ENCODE data around the gene ZNF669.

Gene ZNF669

DNA sequence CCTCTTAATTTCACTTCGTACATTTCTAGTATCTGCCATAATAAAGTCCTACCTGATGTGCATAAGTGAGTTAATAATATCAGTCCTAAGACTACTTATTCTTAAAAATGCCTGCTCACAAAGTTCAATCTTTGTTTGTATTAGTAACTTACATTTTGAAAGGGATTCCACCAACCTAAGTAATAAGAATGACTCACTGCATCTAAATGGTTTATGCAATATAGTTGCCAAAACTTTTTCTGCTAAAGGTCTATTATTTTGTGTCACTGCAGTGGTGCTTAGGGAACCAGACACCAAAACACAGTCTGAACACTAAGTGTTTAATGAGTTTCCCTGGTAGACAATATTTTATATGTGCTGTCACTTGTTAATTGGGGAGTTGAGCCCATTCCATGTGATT, 1.8 kb downstream of the ZNF669 start:
- Histone ChIP-seq H3K36me3 (ENCODE audit: insufficient read depth, low read length) (peaks cover 49% of the 10 kb centered on the region), H3K9ac (ENCODE audit: insufficient read length) (no peak overlapping the region), H3K9me3 (ENCODE audit: low read depth, low read length) (peaks cover 27% of the 10 kb centered on the region), H3K4me3 (0 out of 2 replicates have a peak overlapping the region, but pooled peaks have one; percentile 17), H3K27ac (no peak overlapping the region)
- TF ChIP-seq FOXP2 (optimal IDR thresholded peaks at IDR 0.05; ENCODE audit: control extremely low read depth, extremely low read length, insufficient read depth) (no peak), POLR2AphosphoS5 (IDR thresholded peaks at IDR 0.05; ENCODE audit: borderline replicate concordance, low read depth, low read length) (no peak), EZH2 (IDR thresholded peaks at IDR 0.05) (no peak)
- no peak for DNase-seq (ENCODE audit: low read depth, low spot score)

DNA sequence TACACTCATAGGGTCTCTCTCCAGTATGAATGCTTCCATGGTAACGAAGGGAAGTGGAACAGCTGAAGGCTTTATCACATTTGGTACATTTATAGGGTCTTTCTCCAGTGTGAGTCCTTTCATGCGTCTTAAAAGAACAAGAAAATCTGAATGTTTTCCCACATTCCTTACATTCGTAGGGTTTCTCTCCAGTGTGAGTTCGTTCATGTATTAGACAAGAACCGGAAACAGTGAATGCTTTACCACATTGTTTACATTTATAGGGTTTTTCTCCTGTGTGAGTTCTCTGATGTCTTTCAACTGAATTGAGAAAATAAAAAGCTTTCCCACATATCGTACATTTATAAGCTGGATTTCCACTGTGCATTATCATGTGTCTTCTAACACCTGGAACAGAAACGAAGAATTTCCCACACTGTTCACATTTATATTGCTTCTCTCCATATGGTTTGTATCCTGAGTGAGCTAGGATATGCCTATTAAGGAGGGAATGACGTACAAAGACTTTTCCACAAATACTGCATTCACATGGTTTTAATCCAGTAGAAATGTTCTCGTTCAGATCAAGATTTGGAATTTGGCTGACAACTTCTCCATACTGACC, 3.4 kb downstream of the ZNF669 start:
- TF ChIP-seq FOXP2 (optimal IDR thresholded peaks at IDR 0.05; ENCODE audit: control extremely low read depth, extremely low read length, insufficient read depth): no peak
- H3K4me3 ChIP-seq: no peak overlapping the region
- no peak overlapping the region for H3K27ac ChIP-seq
- H3K36me3 ChIP-seq (ENCODE audit: insufficient read depth, low read length): peaks cover 52% of the 10 kb centered on the region
- no peak for DNase-seq (ENCODE audit: low read depth, low spot score)
- peaks cover 27% of the 10 kb centered on the region for H3K9me3 ChIP-seq (ENCODE audit: low read depth, low read length)
- H3K9ac ChIP-seq (ENCODE audit: insufficient read length): no peak overlapping the region

DNA sequence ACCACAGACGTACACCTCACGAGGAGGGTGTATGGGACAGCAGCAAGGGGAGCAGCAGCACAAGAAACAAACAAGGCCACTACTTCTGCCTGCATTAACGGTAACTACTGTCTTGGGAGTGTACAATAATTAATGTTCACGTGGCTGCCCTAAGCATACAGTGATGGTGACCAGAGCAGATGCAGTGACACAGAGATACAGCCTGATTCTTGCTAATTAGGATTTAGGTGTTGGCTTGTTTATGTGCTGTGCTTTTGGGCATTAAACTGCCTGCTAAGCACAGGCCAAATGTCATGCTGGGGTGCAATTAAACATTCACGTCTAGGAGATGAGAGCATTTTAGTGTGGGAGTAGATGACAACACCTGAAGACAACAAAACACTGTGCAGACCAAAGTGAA, 7.2 kb downstream of the ZNF669 start:
- no peak overlapping the region for H3K27ac ChIP-seq
- peaks cover 41% of the 10 kb centered on the region for H3K36me3 ChIP-seq (ENCODE audit: insufficient read depth, low read length)
- no peak for DNase-seq (ENCODE audit: low read depth, low spot score)
- no peak overlapping the region for H3K4me3 ChIP-seq
- TF ChIP-seq POLR2AphosphoS5 (IDR thresholded peaks at IDR 0.05; ENCODE audit: borderline replicate concordance, low read depth, low read length) (no peak), EZH2 (IDR thresholded peaks at IDR 0.05) (no peak), FOXP2 (optimal IDR thresholded peaks at IDR 0.05; ENCODE audit: control extremely low read depth, extremely low read length, insufficient read depth) (no peak)
- no peak overlapping the region for H3K9ac ChIP-seq (ENCODE audit: insufficient read length)
- H3K9me3 ChIP-seq (ENCODE audit: low read depth, low read length): peaks cover 22% of the 10 kb centered on the region

DNA sequence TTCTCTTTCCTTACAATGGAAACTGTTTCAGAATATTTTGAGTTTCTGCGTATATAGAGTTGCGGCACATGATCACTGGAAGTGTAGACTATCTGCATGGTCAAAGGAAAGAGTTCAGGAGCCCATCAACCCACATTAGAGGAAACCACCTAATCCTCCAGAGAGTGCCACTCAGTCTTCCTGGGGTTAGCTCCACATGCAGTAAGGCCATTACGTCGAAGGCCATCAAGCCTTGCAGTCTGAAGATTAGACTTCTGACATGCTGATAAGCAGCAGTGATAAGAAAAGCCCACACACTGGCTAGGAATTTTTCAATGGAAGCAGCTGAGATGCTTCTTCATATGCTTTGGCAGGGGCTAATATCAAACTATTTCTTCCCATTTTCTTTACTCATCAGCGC, 7.6 kb downstream of the ZNF669 start:
- H3K27ac ChIP-seq: no peak overlapping the region
- H3K36me3 ChIP-seq (ENCODE audit: insufficient read depth, low read length): peaks cover 37% of the 10 kb centered on the region
- DNase-seq (ENCODE audit: low read depth, low spot score): no peak
- no peak overlapping the region for H3K4me3 ChIP-seq
- H3K9me3 ChIP-seq (ENCODE audit: low read depth, low read length): peaks cover 18% of the 10 kb centered on the region
- no peak overlapping the region for H3K9ac ChIP-seq (ENCODE audit: insufficient read length)
- TF ChIP-seq FOXP2 (optimal IDR thresholded peaks at IDR 0.05; ENCODE audit: control extremely low read depth, extremely low read length, insufficient read depth) (no peak), EZH2 (IDR thresholded peaks at IDR 0.05) (no peak), POLR2AphosphoS5 (IDR thresholded peaks at IDR 0.05; ENCODE audit: borderline replicate concordance, low read depth, low read length) (no peak)

DNA sequence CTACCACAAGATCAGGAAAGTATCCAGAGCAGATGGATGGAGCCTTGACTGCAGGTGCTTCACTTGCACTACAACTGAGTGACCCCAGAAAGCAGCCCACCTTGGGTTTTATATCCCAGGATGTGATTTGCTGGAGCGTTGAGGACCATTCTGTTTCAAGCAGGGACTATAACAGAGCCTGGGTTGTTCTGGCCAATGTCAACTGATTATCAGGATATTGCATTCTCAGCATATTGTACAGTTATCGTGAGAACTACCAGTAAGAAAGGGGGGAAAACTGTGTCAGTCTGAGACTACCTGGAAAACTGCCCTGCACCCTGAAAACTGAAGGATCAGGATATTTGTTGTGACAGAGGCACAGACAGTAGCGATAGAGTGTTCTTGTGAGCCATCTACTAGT, 8.0 kb downstream of the ZNF669 start:
- no peak overlapping the region for H3K4me3 ChIP-seq
- peaks cover 32% of the 10 kb centered on the region for H3K36me3 ChIP-seq (ENCODE audit: insufficient read depth, low read length)
- TF ChIP-seq POLR2AphosphoS5 (IDR thresholded peaks at IDR 0.05; ENCODE audit: borderline replicate concordance, low read depth, low read length): no peak
- no peak for TF ChIP-seq EZH2 (IDR thresholded peaks at IDR 0.05)
- H3K9me3 ChIP-seq (ENCODE audit: low read depth, low read length): peaks cover 13% of the 10 kb centered on the region
- DNase-seq (ENCODE audit: low read depth, low spot score): no peak
- no peak overlapping the region for H3K27ac ChIP-seq
- no peak overlapping the region for H3K9ac ChIP-seq (ENCODE audit: insufficient read length)

DNA sequence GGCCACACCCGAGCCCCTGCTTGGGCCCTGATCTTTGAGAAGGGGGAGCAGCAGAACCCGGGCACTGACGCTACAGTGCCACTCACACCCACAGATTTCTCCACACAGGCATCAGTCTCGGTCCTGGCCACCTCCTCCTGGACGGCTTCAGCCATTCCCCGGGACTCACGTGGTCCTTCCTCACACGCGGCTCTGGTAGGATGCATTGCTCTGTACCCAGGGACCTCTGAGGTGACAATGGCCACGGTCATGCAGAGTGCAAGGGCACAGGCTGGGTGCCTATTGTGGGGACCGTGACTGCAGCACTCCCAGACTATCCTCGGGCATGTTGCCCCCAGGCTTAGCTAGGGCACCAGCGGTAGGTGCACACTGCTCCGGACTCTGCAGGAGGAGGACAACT, 13.7 kb downstream of the ZNF669 start:
- Histone ChIP-seq H3K9me3 (ENCODE audit: low read depth, low read length) (no peaks in the 10 kb centered on the region), H3K9ac (ENCODE audit: insufficient read length) (no peak overlapping the region), H3K4me3 (no peak overlapping the region), H3K36me3 (ENCODE audit: insufficient read depth, low read length) (no peaks in the 10 kb centered on the region), H3K27ac (no peak overlapping the region)
- DNase-seq (ENCODE audit: low read depth, low spot score): no peak
- TF ChIP-seq FOXP2 (optimal IDR thresholded peaks at IDR 0.05; ENCODE audit: control extremely low read depth, extremely low read length, insufficient read depth): no peak
- TF ChIP-seq EZH2 (IDR thresholded peaks at IDR 0.05): no peak
- no peak for TF ChIP-seq POLR2AphosphoS5 (IDR thresholded peaks at IDR 0.05; ENCODE audit: borderline replicate concordance, low read depth, low read length)

DNA sequence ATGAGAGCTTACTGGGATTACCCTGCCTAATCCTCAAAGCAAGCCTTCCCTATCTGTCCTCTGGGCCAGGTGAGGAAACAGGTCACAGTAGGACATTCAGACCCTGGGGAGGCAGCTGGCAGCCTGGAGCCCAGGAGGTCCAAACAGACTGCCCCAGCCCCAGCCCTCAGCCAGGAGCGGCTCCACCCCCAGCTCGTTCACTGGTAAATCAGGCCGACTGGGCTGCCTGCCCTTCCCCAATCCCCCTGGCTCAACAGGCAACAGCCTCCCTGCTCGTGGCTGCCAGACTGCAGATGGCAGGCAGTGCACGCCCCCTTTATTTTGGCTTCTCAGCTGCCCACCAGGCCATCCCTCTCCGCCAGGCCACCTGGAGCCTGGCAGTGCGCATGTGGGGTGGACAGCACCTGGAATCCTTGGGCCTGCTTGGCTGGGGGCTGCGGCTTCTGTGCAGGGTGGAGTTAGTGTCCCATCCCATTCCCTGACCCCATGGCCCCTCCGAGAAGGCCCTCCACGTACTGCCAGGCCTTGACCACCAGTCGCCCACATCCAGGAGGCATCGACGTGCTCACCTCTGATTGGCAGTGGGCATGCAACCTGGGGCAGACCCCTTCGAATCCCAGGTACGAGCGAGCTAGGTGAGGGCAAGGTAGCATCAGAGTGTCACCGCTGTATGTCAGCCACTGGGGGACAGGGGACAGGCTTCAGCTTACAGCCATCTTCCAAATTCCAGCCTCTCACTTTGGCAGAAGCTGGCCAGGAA, 14.4 kb downstream of the ZNF669 start:
- no peak overlapping the region for H3K27ac ChIP-seq
- no peak for TF ChIP-seq POLR2AphosphoS5 (IDR thresholded peaks at IDR 0.05; ENCODE audit: borderline replicate concordance, low read depth, low read length)
- no peak for TF ChIP-seq EZH2 (IDR thresholded peaks at IDR 0.05)
- no peak for TF ChIP-seq FOXP2 (optimal IDR thresholded peaks at IDR 0.05; ENCODE audit: control extremely low read depth, extremely low read length, insufficient read depth)
- no peak overlapping the region for H3K4me3 ChIP-seq
- DNase-seq (ENCODE audit: low read depth, low spot score): no peak
- H3K9me3 ChIP-seq (ENCODE audit: low read depth, low read length): no peaks in the 10 kb centered on the region
- H3K36me3 ChIP-seq (ENCODE audit: insufficient read depth, low read length): no peaks in the 10 kb centered on the region
- H3K9ac ChIP-seq (ENCODE audit: insufficient read length): no peak overlapping the region

DNA sequence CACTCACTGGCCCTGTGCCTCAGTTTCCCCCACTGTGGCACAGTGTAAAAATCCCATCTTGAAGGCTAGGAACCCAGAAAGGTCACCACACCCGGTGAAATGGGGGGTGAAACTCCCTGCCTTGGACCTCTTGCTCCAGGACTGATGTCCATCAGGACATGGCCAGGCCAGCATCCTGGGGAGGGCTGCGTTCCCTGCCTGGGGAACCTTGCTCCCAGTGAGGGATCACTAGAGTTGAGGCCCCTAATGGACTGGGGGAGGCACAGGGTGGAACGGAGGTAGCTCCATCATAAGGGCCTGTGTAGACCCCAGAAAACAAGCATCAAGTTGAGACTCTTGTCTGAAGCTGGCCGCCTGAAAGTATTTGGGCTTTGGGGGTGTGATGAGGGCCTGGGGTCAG, 15.2 kb downstream of the ZNF669 start:
- no peak overlapping the region for H3K4me3 ChIP-seq
- H3K9me3 ChIP-seq (ENCODE audit: low read depth, low read length): no peaks in the 10 kb centered on the region
- no peak for DNase-seq (ENCODE audit: low read depth, low spot score)
- TF ChIP-seq FOXP2 (optimal IDR thresholded peaks at IDR 0.05; ENCODE audit: control extremely low read depth, extremely low read length, insufficient read depth) (no peak), POLR2AphosphoS5 (IDR thresholded peaks at IDR 0.05; ENCODE audit: borderline replicate concordance, low read depth, low read length) (no peak), EZH2 (IDR thresholded peaks at IDR 0.05) (no peak)
- H3K9ac ChIP-seq (ENCODE audit: insufficient read length): no peak overlapping the region
- no peaks in the 10 kb centered on the region for H3K36me3 ChIP-seq (ENCODE audit: insufficient read depth, low read length)
- no peak overlapping the region for H3K27ac ChIP-seq

DNA sequence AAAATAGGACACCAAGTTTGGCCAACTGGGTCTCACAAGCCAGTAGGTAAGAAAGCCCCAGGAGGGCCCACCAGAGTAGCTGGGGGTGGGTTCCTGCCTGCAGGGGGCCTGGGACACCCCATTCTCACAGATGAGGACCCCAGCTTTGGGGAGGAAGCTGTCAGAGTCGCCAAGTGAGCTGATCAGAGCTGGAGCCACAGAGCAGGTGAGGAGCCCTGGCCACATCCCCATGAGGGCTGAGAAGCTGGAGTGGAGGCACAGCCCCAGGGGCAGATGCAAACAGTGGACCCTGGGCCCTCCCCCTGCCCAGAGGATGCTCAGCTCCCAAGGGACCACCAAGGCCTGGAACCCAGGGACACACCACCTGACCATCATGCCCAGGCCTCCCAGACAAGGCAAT, 16.9 kb downstream of the ZNF669 start:
- Histone ChIP-seq H3K36me3 (ENCODE audit: insufficient read depth, low read length) (no peaks in the 10 kb centered on the region), H3K9ac (ENCODE audit: insufficient read length) (no peak overlapping the region), H3K9me3 (ENCODE audit: low read depth, low read length) (no peaks in the 10 kb centered on the region), H3K27ac (no peak overlapping the region), H3K4me3 (no peak overlapping the region)
- DNase-seq (ENCODE audit: low read depth, low spot score): no peak
- no peak for TF ChIP-seq POLR2AphosphoS5 (IDR thresholded peaks at IDR 0.05; ENCODE audit: borderline replicate concordance, low read depth, low read length)
- TF ChIP-seq EZH2 (IDR thresholded peaks at IDR 0.05): no peak
- TF ChIP-seq FOXP2 (optimal IDR thresholded peaks at IDR 0.05; ENCODE audit: control extremely low read depth, extremely low read length, insufficient read depth): no peak
